ENCODE data around the gene INAFM1. TPM values are rescaled to one million over a fixed set of nuclear protein-coding genes. Genes with fewer than 3 reads are reported as not detected.
"Not testable (repeated sequence)": the region's sequence is repeated elsewhere in the genome, so short reads cannot be mapped to it uniquely, and the experiment has no call there.

Gene INAFM1
- total RNA-seq, 3 donors from 2014 or later: 14.7 to 28.9 (median 16.7) TPM

GRCh38 chr19:47256693-47257410 is 17.8 kb upstream of the INAFM1 start:
- peak; percentile 100 for DNase-seq
- H3K36me3 ChIP-seq (ENCODE audit: low read depth): no peaks in the 10 kb centered on the region
- intact Hi-C loops (cut with DNase I, micrococcal nuclease): no loop called here
- H3K4me1 ChIP-seq (ENCODE audit: low read depth): peaks cover 23% of the 10 kb centered on the region
- no peak for TF ChIP-seq CTCF (IDR thresholded peaks at IDR 0.05)
- no peaks in the 10 kb centered on the region for H3K9me3 ChIP-seq
- peak overlapping the region; percentile 23 for H3K4me3 ChIP-seq
- ATAC-seq: peak; percentile 83

GRCh38 chr19:47257411-47258169 is 17.1 kb upstream of the INAFM1 start:
- H3K36me3 ChIP-seq (ENCODE audit: low read depth): no peaks in the 10 kb centered on the region
- DNase-seq (peak in 1 of 3 donors; percentile 53), ATAC-seq (peak; percentile 14)
- H3K9me3 ChIP-seq: no peaks in the 10 kb centered on the region
- no peak for TF ChIP-seq CTCF (IDR thresholded peaks at IDR 0.05)
- peak overlapping the region; percentile 23 for H3K4me3 ChIP-seq
- H3K4me1 ChIP-seq (ENCODE audit: low read depth): peaks cover 23% of the 10 kb centered on the region
- intact Hi-C loops (cut with DNase I, micrococcal nuclease): no loop called here

- TF ChIP-seq CTCF (IDR thresholded peaks at IDR 0.05): no peak
- H3K36me3 ChIP-seq (ENCODE audit: low read depth): no peaks in the 10 kb centered on the region
- intact Hi-C loops (cut with DNase I, micrococcal nuclease): no loop called here
- no peaks in the 10 kb centered on the region for H3K9me3 ChIP-seq
- H3K4me1 ChIP-seq (ENCODE audit: low read depth): peaks cover 23% of the 10 kb centered on the region
- ATAC-seq (no peak), DNase-seq (peak in 2 of 3 donors; percentile 29 to 41)
- no peak overlapping the region for H3K4me3 ChIP-seq
These were observed 16.3 kb upstream of the INAFM1 start for GRCh38 chr19:47258434-47258833.

GRCh38 chr19:47258895-47259555 is 15.7 kb upstream of the INAFM1 start:
- intact Hi-C loops (cut with DNase I, micrococcal nuclease): no loop called here
- TF ChIP-seq CTCF (IDR thresholded peaks at IDR 0.05): no peak
- peak in 1 of 3 donors; percentile 41 for DNase-seq
- Histone ChIP-seq H3K4me1 (ENCODE audit: low read depth) (peaks cover 23% of the 10 kb centered on the region), H3K9me3 (no peaks in the 10 kb centered on the region), H3K36me3 (ENCODE audit: low read depth) (no peaks in the 10 kb centered on the region), H3K4me3 (no peak overlapping the region)
- no peak for ATAC-seq

GRCh38 chr19:47260476-47260875 is 14.2 kb upstream of the INAFM1 start:
- Histone ChIP-seq H3K9me3 (no peaks in the 10 kb centered on the region), H3K4me3 (no peak overlapping the region), H3K4me1 (ENCODE audit: low read depth) (peaks cover 21% of the 10 kb centered on the region), H3K36me3 (ENCODE audit: low read depth) (peaks cover 11% of the 10 kb centered on the region)
- peak in 1 of 3 donors; percentile 33 for DNase-seq
- intact Hi-C loops (cut with DNase I, micrococcal nuclease): no loop called here
- TF ChIP-seq CTCF (IDR thresholded peaks at IDR 0.05): no peak
- no peak for ATAC-seq

GRCh38 chr19:47261946-47262793 is 12.5 kb upstream of the INAFM1 start:
- ATAC-seq: peak; percentile 3
- DNase-seq: peak in 1 of 3 donors; percentile 45

More at GRCh38 chr19:47261946-47262793, 12.5 kb upstream of the INAFM1 start:
- H3K9me3 ChIP-seq; intact Hi-C loops (cut with DNase I, micrococcal nuclease); H3K4me3 ChIP-seq: not testable (repeated sequence)
- H3K4me1 ChIP-seq (ENCODE audit: low read depth): peaks cover 18% of the 10 kb centered on the region
- peaks cover 20% of the 10 kb centered on the region for H3K36me3 ChIP-seq (ENCODE audit: low read depth)
